ENCODE results near the gene STXBP5L. TPM values are rescaled to one million over a fixed set of nuclear protein-coding genes. Genes with fewer than 3 reads are reported as not detected.

The STXBP5L gene
- total and polyA plus RNA-seq, 2 of the 4 experiments (the other 2 are of a cell fraction) = not detected

DNA sequence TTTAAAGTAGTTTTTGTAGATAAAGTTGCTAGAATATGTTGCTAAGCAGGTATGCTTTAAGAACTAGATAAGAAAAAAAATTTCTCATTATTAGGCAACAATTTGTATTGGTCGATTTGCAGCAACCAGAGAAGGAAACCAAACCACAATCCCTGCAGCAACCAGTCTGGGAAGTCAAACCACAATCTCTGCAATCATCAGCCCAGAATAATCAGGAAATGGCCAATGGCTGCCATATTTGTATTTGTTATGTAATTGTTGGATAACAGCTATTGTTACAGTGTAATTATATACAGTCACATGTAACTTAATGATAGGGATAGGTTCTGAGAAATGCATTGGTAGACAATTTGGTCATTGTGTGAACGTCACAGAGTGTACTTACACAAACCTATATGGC is 23.6 kb downstream of the STXBP5L start:
- dilution Hi-C loops (cut with HindIII; ENCODE audit: low sequenced_read_pairs, unreplicated experiment) = no loop called here
- H4K8ac ChIP-seq (ENCODE audit: low read depth in 2 of 2, low read length in 2 of 2) = no peak overlapping the region
- H3K4me2 ChIP-seq (ENCODE audit: low read depth, low read length) = no peak overlapping the region
- H2BK15ac ChIP-seq (ENCODE audit: low read depth, low read length) = no peak overlapping the region
- H3K4me1 ChIP-seq (ENCODE audit: control insufficient read depth, insufficient read depth, low read length) = no peaks in the 10 kb centered on the region
- no peak overlapping the region for H3K23ac ChIP-seq (ENCODE audit: low read depth, low read length)
- no peak overlapping the region for H3K9ac ChIP-seq (ENCODE audit: low read depth, low read length)
- H3K27ac ChIP-seq (ENCODE audit: insufficient read depth, low read length) = no peak overlapping the region
- H3K27me3 ChIP-seq (ENCODE audit: control insufficient read depth, insufficient read depth, low read length) = no peaks in the 10 kb centered on the region
- ATAC-seq (ENCODE audit: low read depth) = no peak
- no peak overlapping the region for H2AFZ ChIP-seq (replicated peaks; ENCODE audit: low read length, poor library complexity)
- no peaks in the 10 kb centered on the region for H3K36me3 ChIP-seq (ENCODE audit: control insufficient read depth, insufficient read depth, low read length)
- H2AK9ac ChIP-seq (replicated peaks; ENCODE audit: low read depth, low read length, poor library complexity) = no peak overlapping the region
- 0 out of 2 replicates have a peak, but pooled peaks cover 3% of the 10 kb centered on the region for H3K9me3 ChIP-seq (ENCODE audit: control insufficient read depth, insufficient read depth, low read length)
- no peaks in the 10 kb centered on the region for H3K79me1 ChIP-seq (ENCODE audit: low read depth in 1 of 2, low read length in 2 of 2)
- no peak overlapping the region for H3K18ac ChIP-seq (ENCODE audit: low read depth, low read length)
- no peak overlapping the region for H2AK5ac ChIP-seq (ENCODE audit: low read depth, low read length)
- no peaks in the 10 kb centered on the region for H4K20me1 ChIP-seq (ENCODE audit: insufficient read depth, low read length)
- H3K4ac ChIP-seq (ENCODE audit: low read depth, low read length) = no peak overlapping the region
- in situ Hi-C loops (cut with MboI; ENCODE audit: low sequenced_read_pairs) = no loop called here
- no peak overlapping the region for H2BK20ac ChIP-seq (ENCODE audit: low read depth, low read length)
- TF ChIP-seq RFX5 (IDR thresholded peaks at IDR 0.05; ENCODE audit: low read depth, low read length) (no peak), MAFK (IDR thresholded peaks at IDR 0.05; ENCODE audit: low read depth, low read length) (no peak), RCOR1 (IDR thresholded peaks at IDR 0.05; ENCODE audit: insufficient replicate concordance, low read length) (no peak), MXI1 (IDR thresholded peaks at IDR 0.05; ENCODE audit: borderline replicate concordance, low read depth, low read length) (no peak), FOS (IDR thresholded peaks at IDR 0.05; ENCODE audit: low read depth, low read length) (no peak), NFE2L2 (IDR thresholded peaks at IDR 0.05; ENCODE audit: low read depth, low read length) (no peak)
- TF ChIP-seq, protein P1, sequence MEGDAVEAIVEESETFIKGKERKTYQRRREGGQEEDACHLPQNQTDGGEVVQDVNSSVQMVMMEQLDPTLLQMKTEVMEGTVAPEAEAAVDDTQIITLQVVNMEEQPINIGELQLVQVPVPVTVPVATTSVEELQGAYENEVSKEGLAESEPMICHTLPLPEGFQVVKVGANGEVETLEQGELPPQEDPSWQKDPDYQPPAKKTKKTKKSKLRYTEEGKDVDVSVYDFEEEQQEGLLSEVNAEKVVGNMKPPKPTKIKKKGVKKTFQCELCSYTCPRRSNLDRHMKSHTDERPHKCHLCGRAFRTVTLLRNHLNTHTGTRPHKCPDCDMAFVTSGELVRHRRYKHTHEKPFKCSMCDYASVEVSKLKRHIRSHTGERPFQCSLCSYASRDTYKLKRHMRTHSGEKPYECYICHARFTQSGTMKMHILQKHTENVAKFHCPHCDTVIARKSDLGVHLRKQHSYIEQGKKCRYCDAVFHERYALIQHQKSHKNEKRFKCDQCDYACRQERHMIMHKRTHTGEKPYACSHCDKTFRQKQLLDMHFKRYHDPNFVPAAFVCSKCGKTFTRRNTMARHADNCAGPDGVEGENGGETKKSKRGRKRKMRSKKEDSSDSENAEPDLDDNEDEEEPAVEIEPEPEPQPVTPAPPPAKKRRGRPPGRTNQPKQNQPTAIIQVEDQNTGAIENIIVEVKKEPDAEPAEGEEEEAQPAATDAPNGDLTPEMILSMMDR (conservative IDR thresholded peaks at IDR 0.05; ENCODE audit: low read depth, low read length) = no peak
- H4K91ac ChIP-seq (ENCODE audit: insufficient read depth, low read depth, low read length) = no peak overlapping the region
- H2BK5ac ChIP-seq (ENCODE audit: low read depth, low read length, poor library complexity, severe bottlenecking) = no peak overlapping the region
- H4K5ac ChIP-seq (ENCODE audit: low read depth, low read length) = no peak overlapping the region
- BruUV-seq (replicated peaks) = no TSS peak
- H3K56ac ChIP-seq (ENCODE audit: extremely low read depth, insufficient read depth, low read length) = no peak overlapping the region
- ChIA-PET POLR2A (ENCODE audit: unreplicated experiment) (no interaction called here), CTCF (interaction anchor here (0.5 kb wide), 1 partner anchor 365 kb away, joined by 3 read pairs; no protein-coding TSS in a partner anchor)
- intact Hi-C loops (cut with micrococcal nuclease) = no loop called here
- no peak overlapping the region for H3K4me3 ChIP-seq (ENCODE audit: insufficient read depth, low read depth, low read length)
- H3K9me1 ChIP-seq (ENCODE audit: insufficient read depth, low read length) = no peaks in the 10 kb centered on the region
- H2BK120ac ChIP-seq (ENCODE audit: low read depth, low read length) = no peak overlapping the region
- no CpG with 5 or more reads among the region's 2 CpGs for WGBS, 2 experiments (ENCODE audit: extremely low coverage in 2 of 2, insufficient read length in 1 of 2)
- no peak for DNase-seq
- no peak overlapping the region for H3K14ac ChIP-seq (replicated peaks; ENCODE audit: low read depth, low read length)
